Upper lobe of left lung (tissue), 4 donors: Measurements from ENCODE around the gene GATD1.

Experiments
- POLR2A ChIP-seq, 4 donors: fragments of 450-650 bp; IDR thresholded peaks; one replicate each; pipeline ENCODE4 v1.5.1; 2016 to 2017; ENCODE audit warnings: antibody characterized with exemption in 4 of 4, mild to moderate bottlenecking in 2 of 4
- TF ChIP-seq, protein P1 (sequence below), 6 experiments: fragments of 450-650 bp in 4 of 6; fragments of 200-600 bp in 2 of 6; sonication (generic) in 2 of 6; IDR thresholded peaks; one replicate each; pipeline ENCODE4 v1.5.1; 2016 to 2019; ENCODE audit warnings: antibody characterized with exemption in 6 of 6

DNA sequence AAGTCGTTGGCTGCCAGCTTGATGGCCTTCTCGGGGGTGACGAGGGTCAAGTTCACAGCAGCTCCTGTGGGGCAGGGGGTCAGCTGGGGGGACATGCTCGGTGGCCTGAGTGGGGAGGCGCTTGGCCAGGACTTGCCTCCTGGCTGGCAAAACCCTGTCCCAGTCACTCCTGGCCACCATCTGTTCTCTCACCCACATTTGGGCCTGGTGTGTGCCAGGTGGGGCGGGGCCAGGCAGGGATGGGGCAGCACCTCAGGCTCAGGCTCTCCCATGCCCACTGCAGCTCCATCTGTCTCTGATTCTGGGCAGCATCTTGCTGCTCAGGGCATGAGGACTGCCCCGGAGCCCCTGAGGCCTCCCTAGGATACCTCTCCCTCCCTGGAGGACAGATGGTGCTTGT is 16.3 kb upstream of the GATD1 start:
- TF ChIP-seq, protein P1, sequence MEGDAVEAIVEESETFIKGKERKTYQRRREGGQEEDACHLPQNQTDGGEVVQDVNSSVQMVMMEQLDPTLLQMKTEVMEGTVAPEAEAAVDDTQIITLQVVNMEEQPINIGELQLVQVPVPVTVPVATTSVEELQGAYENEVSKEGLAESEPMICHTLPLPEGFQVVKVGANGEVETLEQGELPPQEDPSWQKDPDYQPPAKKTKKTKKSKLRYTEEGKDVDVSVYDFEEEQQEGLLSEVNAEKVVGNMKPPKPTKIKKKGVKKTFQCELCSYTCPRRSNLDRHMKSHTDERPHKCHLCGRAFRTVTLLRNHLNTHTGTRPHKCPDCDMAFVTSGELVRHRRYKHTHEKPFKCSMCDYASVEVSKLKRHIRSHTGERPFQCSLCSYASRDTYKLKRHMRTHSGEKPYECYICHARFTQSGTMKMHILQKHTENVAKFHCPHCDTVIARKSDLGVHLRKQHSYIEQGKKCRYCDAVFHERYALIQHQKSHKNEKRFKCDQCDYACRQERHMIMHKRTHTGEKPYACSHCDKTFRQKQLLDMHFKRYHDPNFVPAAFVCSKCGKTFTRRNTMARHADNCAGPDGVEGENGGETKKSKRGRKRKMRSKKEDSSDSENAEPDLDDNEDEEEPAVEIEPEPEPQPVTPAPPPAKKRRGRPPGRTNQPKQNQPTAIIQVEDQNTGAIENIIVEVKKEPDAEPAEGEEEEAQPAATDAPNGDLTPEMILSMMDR (IDR thresholded peaks at IDR 0.05) = no peak
- TF ChIP-seq POLR2A (IDR thresholded peaks at IDR 0.05) = no peak
